SK-N-MC (cell line): Measurements from ENCODE around the gene MED27.

Source experiments
- EZH2 ChIP-seq: fragments of 200-600 bp; sonication (generic); IDR thresholded peaks from one replicate; pipeline ENCODE4 v1.6.1; 2017; ENCODE audit warnings: antibody characterized with exemption
- FOXP2 ChIP-seq: optimal IDR thresholded peaks from 2 replicates; pipeline ENCODE3; 2011; ENCODE audit warnings: mild to moderate bottlenecking, moderate library complexity; ENCODE audit not compliant: insufficient read depth; ENCODE audit errors: extremely low read length, control extremely low read depth
- POLR2AphosphoS5 ChIP-seq: IDR thresholded peaks from 2 replicates; pipeline ENCODE4 v1.6.1; 2012; ENCODE audit warnings: mild to moderate bottlenecking, low read depth, low read length, borderline replicate concordance

DNA sequence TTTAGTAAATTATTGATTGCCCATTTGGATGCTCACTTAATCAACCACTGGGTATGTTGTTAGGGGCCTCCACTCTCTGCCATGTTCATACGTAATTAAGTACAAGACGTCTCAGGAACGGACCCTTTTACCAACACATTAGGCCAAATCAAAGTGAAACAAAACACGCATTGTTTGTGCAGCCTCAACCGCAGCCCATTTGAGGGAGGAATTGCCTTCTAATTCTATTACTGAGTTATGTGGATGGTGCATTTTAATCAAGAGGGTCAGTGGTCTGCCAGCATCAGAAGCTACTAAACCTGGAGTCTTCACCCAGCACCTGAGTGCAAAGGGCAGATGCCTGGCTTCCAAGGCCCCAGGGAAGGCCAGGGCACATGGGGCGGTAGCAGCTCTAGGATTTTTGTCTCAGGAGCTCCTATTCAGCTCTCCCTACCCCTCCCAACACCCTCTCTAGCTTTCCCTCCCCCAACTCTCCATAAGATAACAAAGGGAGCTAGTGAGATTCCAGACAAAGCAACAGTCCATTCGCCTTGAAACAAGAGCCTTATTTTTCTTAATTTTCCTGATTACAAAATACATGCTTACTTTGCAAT is 7.9 kb upstream of the MED27 start:
- no peak for TF ChIP-seq POLR2AphosphoS5
- no peak for TF ChIP-seq EZH2
- no peak for TF ChIP-seq FOXP2
